RWPE2 (cell line): ENCODE data around the gene CNTF.
A peak's percentile ranks its signal among the peaks of the same experiment; 100 is the strongest.

Source experiments
- ATAC-seq: fragments of 200-7000 bp; cut with Tn5 transposase; 3 replicates; pipeline ENCODE4 v1.9.1; 2021; ENCODE audit warnings: low read depth
- DNase-seq: peaks from one replicate; pipeline ENCODE4 v3.0.0-alpha.2; 2020; ENCODE audit warnings: low spot score
- H3K27ac ChIP-seq: fragments of 450-650 bp; 2 replicates; pipeline ENCODE4 v1.5.1; 2017; ENCODE audit warnings: mild to moderate bottlenecking; ENCODE audit not compliant: poor library complexity, severe bottlenecking
- H3K27me3 ChIP-seq: fragments of 250-450 bp; sonication (Bioruptor Pico); 2 replicates; pipeline ENCODE4 v1.5.1; 2021; ENCODE audit warnings: mild to moderate bottlenecking, moderate library complexity; ENCODE audit not compliant: insufficient read depth, poor library complexity, severe bottlenecking
- H3K36me3 ChIP-seq: fragments of 250-450 bp; sonication (Bioruptor Pico); 2 replicates; pipeline ENCODE4 v1.5.1; 2020; ENCODE audit warnings: low read depth, mild to moderate bottlenecking, moderate library complexity
- H3K4me1 ChIP-seq: fragments of 250-450 bp; sonication (Bioruptor Pico); 2 replicates; pipeline ENCODE4 v1.5.1; 2021; ENCODE audit warnings: mild to moderate bottlenecking, moderate library complexity; ENCODE audit not compliant: insufficient read depth, poor library complexity, severe bottlenecking
- H3K4me3 ChIP-seq: fragments of 250-450 bp; sonication (Bioruptor Pico); 2 replicates; pipeline ENCODE4 v1.5.1; 2021; ENCODE audit warnings: mild to moderate bottlenecking, moderate library complexity; ENCODE audit not compliant: severe bottlenecking
- H3K9me3 ChIP-seq: fragments of 250-450 bp; sonication (Bioruptor Pico); 2 replicates; pipeline ENCODE4 v1.5.1; 2021; ENCODE audit warnings: mild to moderate bottlenecking, moderate library complexity; ENCODE audit not compliant: severe bottlenecking
- TF ChIP-seq, protein P1 (sequence below): fragments of 450-650 bp; IDR thresholded peaks from one replicate; pipeline ENCODE4 v1.5.1; 2017; ENCODE audit warnings: mild to moderate bottlenecking, moderate library complexity; ENCODE audit not compliant: poor library complexity, severe bottlenecking

The CNTF gene

DNA sequence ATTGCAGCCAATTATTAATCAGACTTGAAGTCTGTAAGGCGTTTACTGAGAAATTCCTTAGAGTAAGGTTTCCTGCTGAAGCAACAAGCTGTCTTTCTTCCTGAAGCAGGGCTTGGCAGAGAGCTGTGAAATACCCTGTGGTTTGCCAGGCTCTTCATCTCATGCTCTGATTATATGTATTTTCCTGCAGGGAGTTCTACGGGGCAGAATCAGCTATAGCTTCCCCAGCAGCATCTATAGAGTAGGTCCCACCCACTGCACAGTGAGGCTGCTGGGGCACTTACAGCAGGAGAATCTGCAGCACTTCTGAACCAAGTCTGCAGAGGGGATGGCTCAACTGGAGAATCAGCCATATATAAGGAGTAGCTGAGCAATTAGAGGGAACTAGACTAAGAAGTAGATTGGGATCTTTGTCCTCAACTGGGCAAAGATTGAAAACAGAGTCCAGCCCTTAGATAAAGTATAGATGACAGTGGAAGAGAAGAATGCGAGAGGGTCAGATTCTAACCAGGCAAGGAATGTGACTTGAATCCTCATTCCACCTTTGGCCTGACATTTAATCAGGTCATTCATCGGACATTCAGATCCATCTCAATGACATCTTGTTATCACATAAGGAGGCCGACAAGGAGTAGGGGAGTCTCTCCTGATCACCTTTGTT, 37.6 kb downstream of the CNTF start:
- H3K27ac ChIP-seq, result no peak overlapping the region
- H3K4me1 ChIP-seq, result peaks cover 22% of the 10 kb centered on the region
- peak; percentile 12; the same call in 1 of the 3 replicates for ATAC-seq
- H3K4me3 ChIP-seq, result no peak overlapping the region
- H3K9me3 ChIP-seq, result no peaks in the 10 kb centered on the region
- no peak for DNase-seq
- no peaks in the 10 kb centered on the region for H3K36me3 ChIP-seq
- TF ChIP-seq, protein P1, sequence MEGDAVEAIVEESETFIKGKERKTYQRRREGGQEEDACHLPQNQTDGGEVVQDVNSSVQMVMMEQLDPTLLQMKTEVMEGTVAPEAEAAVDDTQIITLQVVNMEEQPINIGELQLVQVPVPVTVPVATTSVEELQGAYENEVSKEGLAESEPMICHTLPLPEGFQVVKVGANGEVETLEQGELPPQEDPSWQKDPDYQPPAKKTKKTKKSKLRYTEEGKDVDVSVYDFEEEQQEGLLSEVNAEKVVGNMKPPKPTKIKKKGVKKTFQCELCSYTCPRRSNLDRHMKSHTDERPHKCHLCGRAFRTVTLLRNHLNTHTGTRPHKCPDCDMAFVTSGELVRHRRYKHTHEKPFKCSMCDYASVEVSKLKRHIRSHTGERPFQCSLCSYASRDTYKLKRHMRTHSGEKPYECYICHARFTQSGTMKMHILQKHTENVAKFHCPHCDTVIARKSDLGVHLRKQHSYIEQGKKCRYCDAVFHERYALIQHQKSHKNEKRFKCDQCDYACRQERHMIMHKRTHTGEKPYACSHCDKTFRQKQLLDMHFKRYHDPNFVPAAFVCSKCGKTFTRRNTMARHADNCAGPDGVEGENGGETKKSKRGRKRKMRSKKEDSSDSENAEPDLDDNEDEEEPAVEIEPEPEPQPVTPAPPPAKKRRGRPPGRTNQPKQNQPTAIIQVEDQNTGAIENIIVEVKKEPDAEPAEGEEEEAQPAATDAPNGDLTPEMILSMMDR, result no peak
- no peaks in the 10 kb centered on the region for H3K27me3 ChIP-seq

DNA sequence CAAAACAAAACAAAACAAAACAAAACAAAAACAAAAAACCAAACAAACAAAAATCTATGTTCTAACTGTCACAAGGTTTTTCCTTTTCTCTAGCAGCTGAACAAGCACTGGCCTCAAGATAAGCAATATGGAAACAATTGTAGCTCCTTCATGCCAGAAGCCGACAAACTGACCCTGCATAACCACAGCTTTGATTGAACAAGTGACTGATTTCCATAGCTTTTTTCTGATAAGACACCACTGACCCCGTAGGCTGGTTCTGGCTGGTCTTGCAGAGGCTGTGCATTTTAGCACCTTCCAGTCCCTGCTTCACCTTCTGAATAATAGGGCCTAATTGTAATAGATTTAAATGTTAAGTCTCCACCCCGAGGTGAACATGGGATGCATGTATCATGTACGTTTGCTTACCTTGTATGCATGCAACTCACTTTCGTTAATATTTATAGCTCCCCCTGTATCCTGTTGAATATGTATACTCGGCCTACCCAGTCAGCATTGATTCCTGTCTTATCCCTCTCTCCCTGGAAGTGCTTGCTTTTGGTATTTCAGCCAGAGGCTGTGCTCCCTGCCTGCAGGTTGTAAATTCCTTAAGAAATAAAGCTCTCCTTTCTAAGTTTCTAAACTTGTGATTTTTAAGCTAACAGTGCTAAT, 49.6 kb downstream of the CNTF start:
- Histone ChIP-seq H3K27me3 (no peaks in the 10 kb centered on the region), H3K4me3 (no peak overlapping the region), H3K36me3 (no peaks in the 10 kb centered on the region), H3K4me1 (no peaks in the 10 kb centered on the region), H3K27ac (no peak overlapping the region), H3K9me3 (no peaks in the 10 kb centered on the region)
- no peak for DNase-seq
- ATAC-seq, result no peak
- TF ChIP-seq, protein P1, result no peak

DNA sequence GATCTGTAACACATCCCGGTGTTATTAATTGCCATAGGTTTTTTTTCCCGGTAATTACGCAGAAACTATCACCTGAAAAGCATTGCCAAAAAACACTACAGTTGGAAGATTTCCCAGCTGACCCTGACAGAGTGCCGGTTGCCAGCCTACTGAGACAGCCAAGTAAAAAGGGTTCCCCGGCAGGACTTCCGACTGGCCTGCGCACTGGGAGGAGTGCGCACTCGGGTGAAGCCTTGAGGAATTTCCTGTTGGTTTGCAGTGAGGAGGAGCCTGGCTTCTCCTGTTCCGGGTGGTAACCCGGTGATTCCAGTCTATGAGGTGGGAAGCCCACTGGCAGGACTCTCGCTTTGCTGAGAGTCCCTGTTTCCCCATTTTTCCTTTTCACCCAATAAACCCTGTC, 52.1 kb downstream of the CNTF start:
- Histone ChIP-seq H3K9me3 (no peaks in the 10 kb centered on the region), H3K27ac (no peak overlapping the region), H3K36me3 (no peaks in the 10 kb centered on the region), H3K27me3 (no peaks in the 10 kb centered on the region), H3K4me1 (no peaks in the 10 kb centered on the region), H3K4me3 (no peak overlapping the region)
- no peak for ATAC-seq
- DNase-seq, result no peak
- TF ChIP-seq, protein P1, result no peak
